OCI-LY1 (cell line): ENCODE data around the gene SPSB3.

Source experiments
- H2AFZ ChIP-seq: fragments of 200-600 bp; sonication (generic), shearing (Covaris generic); 2 replicates; pipeline ENCODE4 v1.6.0; 2014; ENCODE audit warnings: antibody characterized with exemption, mild to moderate bottlenecking, low read length
- H3F3A ChIP-seq: fragments of 200-600 bp; sonication (generic), shearing (Covaris generic); 2 replicates; pipeline ENCODE4 v1.6.0; 2014; ENCODE audit warnings: mild to moderate bottlenecking, antibody characterized with exemption, low read length, moderate library complexity; ENCODE audit not compliant: insufficient read depth
- H3K27ac ChIP-seq: fragments of 200-600 bp; sonication (generic); 2 replicates; pipeline ENCODE4 v1.5.1; 2014; ENCODE audit warnings: low read length, mixed run types, mild to moderate bottlenecking, low read depth; ENCODE audit not compliant: poor library complexity, severe bottlenecking
- H3K27me3 ChIP-seq: fragments of 200-600 bp; sonication (generic); 2 replicates; pipeline ENCODE4 v1.6.0; 2014; ENCODE audit warnings: antibody characterized with exemption, mild to moderate bottlenecking, low read length, moderate library complexity; ENCODE audit not compliant: insufficient read depth
- H3K36me3 ChIP-seq: fragments of 200-600 bp; sonication (generic); 2 replicates; pipeline ENCODE4 v1.6.1; 2014; ENCODE audit warnings: mild to moderate bottlenecking, antibody characterized with exemption, low read length, moderate library complexity, mixed read lengths; ENCODE audit not compliant: insufficient read depth
- H3K4me1 ChIP-seq: fragments of 200-600 bp; sonication (generic); 2 replicates; pipeline ENCODE4 v1.5.1; 2014; ENCODE audit warnings: mild to moderate bottlenecking, low read length, moderate library complexity; ENCODE audit not compliant: insufficient read depth, severe bottlenecking
- H3K4me2 ChIP-seq: fragments of 200-600 bp; sonication (generic), shearing (Covaris generic); 2 replicates; pipeline ENCODE4 v1.6.1; 2014; ENCODE audit warnings: low read length
- H3K4me3 ChIP-seq: fragments of 200-600 bp; sonication (generic); 2 replicates; pipeline ENCODE4 v1.5.1; 2014; ENCODE audit warnings: low read length, low read depth, mild to moderate bottlenecking, mixed read lengths; ENCODE audit not compliant: poor library complexity, severe bottlenecking
- H3K79me2 ChIP-seq: fragments of 200-600 bp; shearing (Covaris generic); 2 replicates; pipeline ENCODE4 v1.6.1; 2016; ENCODE audit warnings: mixed run types, low read length, mixed read lengths; ENCODE audit not compliant: insufficient read depth
- H3K9ac ChIP-seq: fragments of 200-600 bp; sonication (generic), shearing (Covaris generic); 2 replicates; pipeline ENCODE4 v1.6.1; 2014; ENCODE audit warnings: mild to moderate bottlenecking, low read length, mixed read lengths
- H3K9me2 ChIP-seq: fragments of 200-600 bp; sonication (generic), shearing (Covaris generic); 2 replicates; pipeline ENCODE4 v1.6.1; 2014; ENCODE audit warnings: low read depth, mild to moderate bottlenecking, low read length, mixed read lengths
- H3K9me3 ChIP-seq: fragments of 200-600 bp; shearing (Covaris generic); 2 replicates; pipeline ENCODE4 v1.6.1; 2014; ENCODE audit warnings: low read length, mixed read lengths
- H4K20me1 ChIP-seq: fragments of 200-600 bp; sonication (generic), shearing (Covaris generic); 2 replicates; pipeline ENCODE4 v1.6.0; 2016; ENCODE audit warnings: mild to moderate bottlenecking, low read length; ENCODE audit not compliant: insufficient read depth
- EZH2 ChIP-seq: fragments of 200-600 bp; sonication (generic), shearing (Covaris generic); IDR thresholded peaks from 2 replicates; pipeline ENCODE4 v1.8.0; 2017; ENCODE audit warnings: borderline replicate concordance, mixed run types, mild to moderate bottlenecking, antibody characterized with exemption, low read length, moderate library complexity, mixed read lengths
- TF ChIP-seq, protein P1 (sequence below): fragments of 200-600 bp; sonication (generic), shearing (Covaris generic); IDR thresholded peaks from 2 replicates; pipeline ENCODE4 v1.5.1; 2017; ENCODE audit warnings: mild to moderate bottlenecking, antibody characterized with exemption, low read length, moderate library complexity, mixed read lengths

SPSB3 gene

DNA sequence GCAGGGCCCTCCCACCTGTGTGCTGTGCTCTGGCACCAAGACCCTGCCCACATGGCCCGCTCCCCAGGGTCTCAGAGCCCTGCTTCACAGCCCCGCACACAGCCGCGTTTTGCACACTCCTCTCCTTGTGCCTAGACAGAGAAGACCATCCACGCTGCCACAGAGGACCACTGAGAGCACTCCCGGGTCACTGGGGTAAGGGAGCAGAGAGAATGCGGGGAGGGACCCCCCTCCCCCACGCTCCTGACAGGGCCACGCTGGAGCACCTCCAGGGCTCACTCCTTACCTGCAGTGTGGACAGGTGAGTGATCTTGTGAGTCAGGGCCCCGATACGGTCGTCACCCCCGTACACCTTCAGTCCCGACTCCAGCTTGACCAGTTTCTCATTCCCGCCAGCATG lies 37.2 kb upstream of the SPSB3 start:
- Histone ChIP-seq H3K4me1 (no peaks in the 10 kb centered on the region), H3K27ac (no peak overlapping the region), H3K36me3 (no peaks in the 10 kb centered on the region), H3F3A (no peaks in the 10 kb centered on the region), H2AFZ (no peak overlapping the region), H3K4me2 (no peak overlapping the region), H4K20me1 (no peaks in the 10 kb centered on the region), H3K9ac (no peak overlapping the region), H3K79me2 (no peaks in the 10 kb centered on the region), H3K4me3 (no peak overlapping the region), H3K9me2 (no peaks in the 10 kb centered on the region), H3K9me3 (no peaks in the 10 kb centered on the region), H3K27me3 (no peaks in the 10 kb centered on the region)
- no peak for TF ChIP-seq EZH2
- TF ChIP-seq, protein P1, sequence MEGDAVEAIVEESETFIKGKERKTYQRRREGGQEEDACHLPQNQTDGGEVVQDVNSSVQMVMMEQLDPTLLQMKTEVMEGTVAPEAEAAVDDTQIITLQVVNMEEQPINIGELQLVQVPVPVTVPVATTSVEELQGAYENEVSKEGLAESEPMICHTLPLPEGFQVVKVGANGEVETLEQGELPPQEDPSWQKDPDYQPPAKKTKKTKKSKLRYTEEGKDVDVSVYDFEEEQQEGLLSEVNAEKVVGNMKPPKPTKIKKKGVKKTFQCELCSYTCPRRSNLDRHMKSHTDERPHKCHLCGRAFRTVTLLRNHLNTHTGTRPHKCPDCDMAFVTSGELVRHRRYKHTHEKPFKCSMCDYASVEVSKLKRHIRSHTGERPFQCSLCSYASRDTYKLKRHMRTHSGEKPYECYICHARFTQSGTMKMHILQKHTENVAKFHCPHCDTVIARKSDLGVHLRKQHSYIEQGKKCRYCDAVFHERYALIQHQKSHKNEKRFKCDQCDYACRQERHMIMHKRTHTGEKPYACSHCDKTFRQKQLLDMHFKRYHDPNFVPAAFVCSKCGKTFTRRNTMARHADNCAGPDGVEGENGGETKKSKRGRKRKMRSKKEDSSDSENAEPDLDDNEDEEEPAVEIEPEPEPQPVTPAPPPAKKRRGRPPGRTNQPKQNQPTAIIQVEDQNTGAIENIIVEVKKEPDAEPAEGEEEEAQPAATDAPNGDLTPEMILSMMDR = no peak

DNA sequence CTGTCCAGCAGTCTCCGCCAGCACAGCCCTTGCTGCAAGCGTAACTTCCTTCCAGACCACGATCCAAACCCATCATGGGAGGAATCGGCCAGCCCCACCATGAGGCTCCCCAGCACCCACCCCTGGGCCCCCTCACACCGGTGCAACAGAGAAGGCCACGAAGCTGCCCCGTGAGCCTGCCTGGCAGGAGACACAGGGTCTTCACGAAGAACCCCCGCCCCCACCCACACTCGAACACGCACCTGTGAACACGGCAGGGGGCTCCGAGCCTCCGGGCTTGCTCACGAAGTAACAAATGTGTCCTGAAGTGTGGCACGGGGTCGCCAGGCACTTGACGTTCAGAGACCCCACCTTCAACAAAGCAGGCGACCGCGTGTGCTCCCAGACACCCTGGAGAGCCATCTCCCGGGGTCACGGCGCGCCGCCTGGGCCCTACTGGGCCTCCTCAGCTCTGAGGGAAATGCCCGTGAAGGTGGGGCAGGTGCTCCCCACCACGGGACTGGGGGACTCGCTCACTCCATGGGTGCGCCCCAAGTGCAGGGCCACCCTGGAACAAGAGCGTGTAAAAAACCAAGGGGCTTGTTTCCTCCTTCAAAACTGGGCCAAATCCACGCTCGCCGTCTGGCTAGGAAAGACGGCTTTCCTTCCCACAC lies 36.6 kb upstream of the SPSB3 start:
- Histone ChIP-seq H3K4me3 (no peak overlapping the region), H3K79me2 (no peaks in the 10 kb centered on the region), H3K9ac (no peak overlapping the region), H3K9me3 (no peaks in the 10 kb centered on the region), H3K36me3 (no peaks in the 10 kb centered on the region), H4K20me1 (no peaks in the 10 kb centered on the region), H3K27me3 (no peaks in the 10 kb centered on the region), H3F3A (no peaks in the 10 kb centered on the region), H3K4me1 (no peaks in the 10 kb centered on the region), H3K9me2 (no peaks in the 10 kb centered on the region), H3K27ac (no peak overlapping the region), H2AFZ (no peak overlapping the region), H3K4me2 (no peak overlapping the region)
- TF ChIP-seq, protein P1 = no peak
- no peak for TF ChIP-seq EZH2

GRCh38 chr16:1818204-1818872 lies 36.0 kb upstream of the SPSB3 start:
- Histone ChIP-seq H3K79me2 (no peaks in the 10 kb centered on the region), H4K20me1 (no peaks in the 10 kb centered on the region), H3K4me3 (no peak overlapping the region), H3K4me2 (no peak overlapping the region), H3K9me3 (no peaks in the 10 kb centered on the region), H3K9ac (no peak overlapping the region), H2AFZ (no peak overlapping the region), H3K4me1 (no peaks in the 10 kb centered on the region), H3K36me3 (no peaks in the 10 kb centered on the region), H3K27me3 (no peaks in the 10 kb centered on the region), H3K27ac (no peak overlapping the region), H3F3A (no peaks in the 10 kb centered on the region), H3K9me2 (no peaks in the 10 kb centered on the region)
- TF ChIP-seq, protein P1 = no peak
- no peak for TF ChIP-seq EZH2
